ENCODE data around the gene C2CD5. TPM values are rescaled to one million over a fixed set of nuclear protein-coding genes. Genes with fewer than 3 reads are reported as not detected.

C2CD5 gene
- total and polyA plus RNA-seq, 2 of the 4 experiments (the other 2 are of a cell fraction): 14.5 to 15.8 TPM

DNA sequence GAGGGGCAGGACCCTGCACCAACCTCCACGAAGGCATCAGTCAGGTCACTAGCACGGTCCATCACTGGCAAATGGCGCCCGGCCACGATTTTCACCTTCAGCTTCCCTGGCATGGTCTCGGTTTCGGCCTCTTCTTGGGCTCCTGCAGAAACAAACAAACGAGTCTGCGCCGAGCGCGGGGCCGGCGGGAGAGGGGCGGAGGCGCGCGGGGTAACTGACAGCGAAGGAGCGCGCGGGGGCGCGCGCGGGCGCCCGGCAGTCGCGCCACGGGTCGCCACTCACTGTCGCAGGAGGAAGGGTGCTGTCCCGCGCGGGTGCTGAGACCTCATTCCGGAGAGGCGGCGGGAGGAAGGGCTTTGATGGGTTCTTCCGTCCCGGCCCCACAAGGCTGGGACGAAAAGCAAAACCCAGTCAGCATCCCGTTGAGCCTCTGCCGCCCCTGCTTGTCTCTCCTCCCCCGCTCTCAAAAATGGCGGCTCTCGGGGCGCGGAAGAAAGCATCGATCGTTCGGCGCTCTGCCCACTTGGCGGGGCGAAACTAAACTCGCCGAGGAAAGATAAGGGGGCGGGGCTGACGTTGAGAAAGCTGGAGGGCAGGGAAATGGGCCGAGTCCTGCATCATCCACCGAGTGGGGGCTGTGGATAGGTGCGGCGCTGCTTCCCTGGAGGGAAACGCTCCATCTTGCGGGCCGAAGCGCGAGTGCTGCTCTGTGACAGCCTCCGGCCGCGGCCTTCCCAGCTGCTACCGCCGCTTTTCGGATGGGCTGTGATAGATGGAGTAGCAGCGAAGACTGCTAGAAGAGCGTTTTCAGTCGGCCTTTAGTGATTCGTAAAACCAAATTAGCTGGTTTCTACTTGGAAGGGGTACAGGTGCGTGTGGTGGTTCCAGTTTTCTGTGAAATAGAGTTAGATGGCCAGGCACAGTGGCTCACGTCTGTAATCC, at the start of gene C2CD5 (continued):
- TF ChIP-seq, protein P1, sequence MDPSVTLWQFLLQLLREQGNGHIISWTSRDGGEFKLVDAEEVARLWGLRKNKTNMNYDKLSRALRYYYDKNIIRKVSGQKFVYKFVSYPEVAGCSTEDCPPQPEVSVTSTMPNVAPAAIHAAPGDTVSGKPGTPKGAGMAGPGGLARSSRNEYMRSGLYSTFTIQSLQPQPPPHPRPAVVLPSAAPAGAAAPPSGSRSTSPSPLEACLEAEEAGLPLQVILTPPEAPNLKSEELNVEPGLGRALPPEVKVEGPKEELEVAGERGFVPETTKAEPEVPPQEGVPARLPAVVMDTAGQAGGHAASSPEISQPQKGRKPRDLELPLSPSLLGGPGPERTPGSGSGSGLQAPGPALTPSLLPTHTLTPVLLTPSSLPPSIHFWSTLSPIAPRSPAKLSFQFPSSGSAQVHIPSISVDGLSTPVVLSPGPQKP (IDR thresholded peaks at IDR 0.05; ENCODE audit: borderline replicate concordance, low read depth, low read length): no peak
- TF ChIP-seq MXI1 (IDR thresholded peaks at IDR 0.05; ENCODE audit: borderline replicate concordance, low read depth, low read length) (no peak; the same call in none of the 2 replicates), BHLHE40 (IDR thresholded peaks at IDR 0.05; ENCODE audit: low read depth, low read length) (no peak), RFX5 (IDR thresholded peaks at IDR 0.05; ENCODE audit: low read depth, low read length) (no peak), CEBPB (IDR thresholded peaks at IDR 0.05; ENCODE audit: low read depth, low read length) (peak; percentile 62; the same call in 1 of the 2 replicates)

Data from IMR-90 (cell line).